NCI-H2171 (cell line): ENCODE results near the gene HIBADH.
"Not testable (repeated sequence)": the region's sequence is repeated elsewhere in the genome, so short reads cannot be mapped to it uniquely, and the experiment has no call there.

Source experiments
- DNase-seq: peaks from one replicate; lab custom pipeline; 2025; lab: John Stamatoyannopoulos, UW

The HIBADH gene

GRCh38 chr7:27600247-27600646 lies 62.4 kb downstream of the HIBADH start:
- DNase-seq = no peak

- no peak for DNase-seq
These were observed 67.7 kb downstream of the HIBADH start for GRCh38 chr7:27595009-27595408.

DNA sequence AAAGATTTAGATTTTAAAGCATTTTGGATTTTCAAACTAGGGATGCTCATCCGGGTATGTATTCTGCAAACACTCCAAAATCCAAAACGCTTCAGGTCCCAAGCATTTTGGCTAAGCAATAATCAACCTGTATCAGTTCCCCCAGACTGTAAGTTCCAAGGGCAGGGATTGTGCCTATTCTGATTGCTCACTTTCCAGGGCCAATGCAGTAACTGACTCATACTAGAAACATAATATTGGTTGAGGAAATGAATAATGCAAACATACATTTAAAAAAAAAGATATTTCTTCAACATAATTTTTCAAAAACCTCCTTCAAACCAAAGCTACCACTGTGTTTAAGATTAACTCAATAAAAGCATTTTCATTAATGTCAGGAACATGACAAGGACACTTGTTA lies 69.5 kb downstream of the HIBADH start:
- no peak for DNase-seq

DNA sequence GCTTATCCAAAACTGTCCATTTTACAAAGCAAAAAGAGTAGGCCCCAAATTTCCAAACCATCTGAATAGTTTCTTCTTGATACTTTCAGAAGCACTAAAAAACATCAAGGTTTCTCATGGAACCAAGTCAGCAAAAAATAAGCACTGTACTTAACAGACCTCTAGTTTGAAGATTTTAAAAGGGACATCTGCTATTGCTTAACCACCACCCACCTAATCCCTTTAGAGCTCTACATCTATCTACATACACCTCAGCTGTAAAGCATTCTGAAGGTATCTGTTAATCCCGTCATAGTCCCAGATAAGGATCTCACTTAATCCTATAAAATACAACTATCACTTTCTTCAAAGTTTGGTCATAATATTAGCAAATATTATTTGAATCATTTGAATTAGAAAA lies 72.3 kb downstream of the HIBADH start:
- no peak for DNase-seq

GRCh38 chr7:27587429-27587828 lies 75.3 kb downstream of the HIBADH start:
- DNase-seq = no peak

- peak; percentile 75 for DNase-seq
These were observed 75.9 kb downstream of the HIBADH start for GRCh38 chr7:27586825-27587224.

DNA sequence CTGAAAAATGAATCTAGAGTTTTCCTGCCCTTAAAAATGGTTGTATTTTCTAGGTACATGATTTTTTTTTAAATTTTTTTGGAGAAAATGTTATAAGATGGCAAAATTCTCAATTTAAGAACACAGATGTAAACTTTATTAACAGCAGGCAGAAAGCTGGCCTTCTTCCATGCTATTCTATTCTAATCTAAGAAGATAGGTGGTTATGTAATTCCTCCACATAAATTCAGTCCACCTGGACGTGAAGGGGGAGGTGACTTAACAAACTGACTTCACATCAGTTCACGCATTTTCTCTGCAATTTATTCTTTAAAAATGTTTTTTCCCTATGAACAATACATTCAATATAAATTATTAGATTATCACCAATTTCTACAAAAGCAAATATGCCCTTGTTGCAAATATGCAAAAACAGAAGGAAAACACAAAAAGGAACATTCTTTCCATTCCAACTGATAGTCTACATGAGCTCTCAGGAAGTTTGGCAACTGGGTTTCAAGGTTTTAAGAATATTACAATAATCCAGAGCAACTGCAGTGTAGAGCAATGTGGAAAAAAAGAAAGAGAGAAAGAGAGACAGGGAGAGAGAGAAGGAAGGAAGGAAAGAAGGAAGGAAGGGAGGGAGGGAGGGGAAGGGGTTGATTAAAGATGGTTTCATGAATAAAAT lies 76.8 kb downstream of the HIBADH start:
- DNase-seq = no peak

- DNase-seq = no peak
These were observed 80.8 kb downstream of the HIBADH start for GRCh38 chr7:27581906-27582305.

GRCh38 chr7:27581119-27581518 lies 81.6 kb downstream of the HIBADH start:
- DNase-seq = no peak

- DNase-seq = no peak
These were observed 83.1 kb downstream of the HIBADH start for GRCh38 chr7:27579565-27579964.

DNA sequence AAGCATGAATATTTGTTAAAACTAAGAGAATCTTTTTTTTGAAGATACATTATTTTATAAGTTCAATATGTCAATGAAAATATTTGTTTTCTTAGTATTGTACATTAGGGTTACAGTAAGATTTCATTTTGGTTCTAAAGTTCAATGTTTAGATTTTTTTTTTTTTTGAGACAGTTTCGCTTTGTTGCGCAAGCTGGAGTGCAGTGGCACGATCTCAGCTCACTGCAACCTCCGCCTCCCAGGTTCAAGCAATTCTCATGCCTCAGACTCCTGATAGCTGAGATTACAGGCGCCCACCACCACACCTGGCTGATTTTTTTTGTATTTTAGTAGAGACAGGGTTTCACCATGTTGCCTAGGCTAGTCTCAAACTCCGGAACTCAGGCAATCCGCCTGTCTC lies 84.5 kb downstream of the HIBADH start:
- not testable (repeated sequence) for DNase-seq

DNA sequence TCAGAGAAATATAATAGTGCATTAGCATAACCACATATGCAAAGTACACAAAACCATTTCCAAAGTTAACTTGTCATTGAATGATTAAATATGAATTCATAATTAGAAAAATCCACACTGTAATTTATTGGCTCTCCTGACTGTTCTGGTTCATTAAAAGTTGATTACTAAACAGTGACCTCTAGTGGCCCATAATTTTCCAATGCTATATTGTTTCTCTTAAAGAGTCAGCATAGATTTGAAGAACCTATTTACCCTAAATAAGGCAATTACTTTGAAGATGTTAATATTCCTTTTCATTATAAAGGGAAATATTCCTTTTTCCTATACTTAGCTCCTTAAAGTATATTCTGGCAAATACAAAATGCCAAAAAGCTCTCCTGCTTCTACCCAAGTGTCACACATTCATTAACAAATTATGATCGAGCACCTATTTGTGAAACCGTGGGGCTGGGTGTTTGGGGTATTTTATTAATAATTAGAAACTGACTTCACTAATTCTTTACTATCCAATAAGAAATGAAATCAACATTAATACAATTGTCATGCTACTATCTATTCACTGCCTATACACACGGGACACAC lies 86.2 kb downstream of the HIBADH start:
- DNase-seq = peak; percentile 7

DNA sequence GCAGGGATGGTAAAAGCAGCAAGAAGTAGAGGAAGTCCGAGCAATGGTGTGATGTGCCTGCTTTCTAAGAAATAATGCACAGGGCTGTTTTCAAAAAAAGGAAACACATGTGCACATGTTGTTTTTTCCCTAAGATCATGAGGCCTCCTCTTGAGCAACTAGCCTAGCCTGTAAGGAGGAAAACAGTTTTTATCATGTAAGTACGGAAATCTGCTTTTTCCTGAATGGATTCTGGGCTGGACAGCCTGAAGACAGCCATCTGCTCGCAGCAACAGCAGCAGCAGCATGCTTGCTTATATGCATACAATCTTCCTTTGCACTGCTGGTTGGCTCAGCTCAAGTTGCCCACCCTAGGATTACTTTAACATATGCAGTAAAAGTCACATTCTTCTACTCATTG lies 87.1 kb downstream of the HIBADH start:
- DNase-seq = no peak

- DNase-seq = no peak
These were observed 93.6 kb downstream of the HIBADH start for GRCh38 chr7:27569106-27569505.

DNA sequence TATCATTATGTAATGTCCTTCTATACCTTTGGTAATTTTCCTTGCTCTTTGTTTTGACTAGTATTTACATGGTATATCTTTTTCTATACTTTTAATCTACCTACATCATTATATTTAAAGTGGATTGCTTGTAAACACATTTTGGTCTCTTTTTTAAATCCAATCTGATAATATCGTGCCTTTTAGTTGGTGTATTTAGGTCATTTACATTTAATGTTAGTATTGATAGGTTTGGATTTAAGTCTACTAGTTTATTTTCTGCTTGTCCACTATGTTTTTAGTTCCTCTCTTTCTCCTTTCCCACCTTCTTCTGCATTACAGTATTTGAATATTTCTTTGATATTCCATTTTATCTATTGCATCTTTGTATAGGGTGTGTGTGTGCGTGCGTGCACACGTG lies 95.4 kb downstream of the HIBADH start:
- no peak for DNase-seq

DNA sequence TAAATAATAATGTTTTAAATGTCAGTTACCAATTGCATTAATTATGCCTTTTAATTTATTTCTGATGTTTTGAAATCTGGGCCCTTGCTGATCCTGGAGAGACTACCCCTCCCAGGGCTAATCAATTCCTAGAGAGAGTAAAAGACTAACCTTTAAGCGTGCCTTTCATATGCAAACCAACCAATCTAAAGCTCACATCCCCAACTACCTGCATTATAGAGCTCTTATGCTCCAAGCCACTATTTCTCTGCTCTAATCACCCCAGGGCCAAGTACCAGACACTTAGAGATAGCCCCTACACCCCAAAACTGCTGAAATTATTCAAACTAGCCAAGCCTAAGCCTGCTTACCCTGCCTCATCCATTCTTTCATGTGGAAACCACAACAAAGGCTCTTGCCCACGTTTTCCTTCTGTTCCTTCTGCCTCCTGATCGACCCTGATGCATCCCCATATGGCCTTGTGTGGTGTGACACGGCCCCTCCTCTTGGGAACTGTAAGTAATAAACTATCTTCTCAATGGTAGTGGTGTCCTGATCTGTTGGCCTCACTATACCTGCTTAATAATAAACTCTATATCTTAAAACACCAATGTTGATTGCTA lies 97.7 kb downstream of the HIBADH start:
- no peak for DNase-seq

- DNase-seq = no peak
These were observed 101.9 kb downstream of the HIBADH start for GRCh38 chr7:27560706-27561235.

GRCh38 chr7:27555670-27556069 lies 107.0 kb downstream of the HIBADH start:
- no peak for DNase-seq

DNA sequence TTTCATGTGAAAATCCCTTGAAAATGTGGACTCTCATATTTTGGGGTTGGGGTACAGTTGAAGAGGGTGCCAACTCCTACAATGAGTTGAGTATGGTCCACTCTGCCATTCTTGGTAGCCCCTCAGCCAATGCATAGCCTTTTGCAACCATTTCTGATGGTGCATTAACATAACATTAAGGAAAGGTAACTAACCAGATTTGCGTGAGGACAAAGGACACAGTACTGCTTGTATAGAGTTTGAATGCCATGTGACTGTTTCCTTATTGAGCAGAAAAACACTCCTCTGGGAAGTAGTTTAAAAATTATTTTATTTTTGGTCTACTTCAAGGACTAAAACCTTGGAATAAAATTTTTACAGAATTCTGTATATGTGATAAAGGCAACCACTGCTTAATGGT lies 107.9 kb downstream of the HIBADH start:
- DNase-seq = no peak

- peak; percentile 5 for DNase-seq
These were observed 109.4 kb downstream of the HIBADH start for GRCh38 chr7:27553273-27553672.

- DNase-seq = peak; percentile 65
These were observed 110.8 kb downstream of the HIBADH start for GRCh38 chr7:27551803-27552400.

GRCh38 chr7:27549606-27550005 lies 113.1 kb downstream of the HIBADH start:
- DNase-seq = no peak

- no peak for DNase-seq
These were observed 114.4 kb downstream of the HIBADH start for GRCh38 chr7:27548304-27548703.
